Body of pancreas (tissue), 4 donors: ENCODE measurements around the gene ADAMTSL1. TPM values are rescaled to one million over a fixed set of nuclear protein-coding genes. Genes with fewer than 3 reads are reported as not detected.

ENCODE experiments used
- ATAC-seq: fragments of 150-250 bp; one replicate; pipeline ENCODE4 v1.9.1; 2016
- DNase-seq, 4 donors: peaks; one replicate each; pipeline ENCODE4 v3.0.0-alpha.2; 2019
- H3K27ac ChIP-seq, 4 donors: fragments of 200-600 bp; sonication (generic); 1 replicate in 3 of 4; 2 replicates in 1 of 4; pipeline versions ENCODE4 v1.5.1 to v1.6.1; 2016 to 2019; ENCODE audit warnings: mild to moderate bottlenecking in 1 of 4, mixed read lengths in 1 of 4, moderate library complexity in 1 of 4
- H3K27me3 ChIP-seq, 2 donors: fragments of 200-600 bp; sonication (generic); one replicate each; pipeline ENCODE4 v1.6.0; 2016; ENCODE audit warnings: mild to moderate bottlenecking in 1 of 2
- H3K36me3 ChIP-seq, 2 donors: fragments of 200-600 bp; sonication (generic); replicated peaks in 1 of 2; 2 replicates each; pipeline ENCODE4 v1.5.1; 2016; ENCODE audit warnings: low read depth in 2 of 2; ENCODE audit not compliant: insufficient read depth in 1 of 2
- H3K4me1 ChIP-seq: fragments of 200-600 bp; sonication (generic); one replicate; pipeline ENCODE4 v1.6.0; 2016
- H3K4me3 ChIP-seq, 2 donors: fragments of 200-600 bp; sonication (generic); 1 replicate in 1 of 2; 2 replicates in 1 of 2; pipeline ENCODE4 v1.5.1; 2016 to 2019
- H3K9me3 ChIP-seq, 3 donors: fragments of 200-600 bp; sonication (generic); 1 replicate in 2 of 3; 2 replicates in 1 of 3; pipeline ENCODE4 v1.5.1; 2016
- CTCF ChIP-seq, 7 experiments: fragments of 450-650 bp in 4 of 7; fragments of 200-600 bp in 3 of 7; sonication (generic) in 3 of 7; IDR thresholded peaks; one replicate each; pipeline ENCODE4 v1.5.1; 2016 to 2019; ENCODE audit warnings: antibody characterized with exemption in 7 of 7
- POLR2A ChIP-seq, 3 donors: fragments of 450-650 bp; IDR thresholded peaks; one replicate each; pipeline ENCODE4 v1.6.1; 2016; ENCODE audit warnings: antibody characterized with exemption in 3 of 3, mild to moderate bottlenecking in 2 of 3
- WGBS, 2 donors: methylation state at CpG; one replicate each; pipeline ENCODE4 v1.1.5; 2017; 5-methylcytosine and 5-hydroxymethylcytosine counted together
- intact Hi-C: fragments of 100-400 bp; cut with DNase I; formaldehyde crosslinking; loops from one replicate; pipeline ENCODE4 v1.15.1; 2023
- total RNA-seq, 2 donors: library from RNA; depleted of rRNA; stranded (reverse); fragments of >200 nt; gene quantifications; one replicate each; pipeline ENCODE4 v1.1.0, GENCODE V29; 2016

Gene ADAMTSL1
- total RNA-seq, 2 donors from 2014 or later, result 0.52 to 0.99 TPM

GRCh38 chr9:18614116-18614515 lies 140.2 kb downstream of the ADAMTSL1 start:
- H3K27me3 ChIP-seq, result no peaks in the 10 kb centered on the region
- TF ChIP-seq CTCF (IDR thresholded peaks at IDR 0.05) (no peak), POLR2A (IDR thresholded peaks at IDR 0.05) (no peak)
- DNase-seq, result no peak
- H3K36me3 ChIP-seq, result no peaks in the 10 kb centered on the region
- H3K27ac ChIP-seq, result no peak overlapping the region
- no peaks in the 10 kb centered on the region for H3K4me1 ChIP-seq
- WGBS, 2 donors, result 68 to 81% methylated on average over 6 of the region's 6 CpGs
- no peak overlapping the region for H3K4me3 ChIP-seq
- intact Hi-C loops, result no loop called here
- H3K9me3 ChIP-seq, result no peaks in the 10 kb centered on the region
- no peak for ATAC-seq

GRCh38 chr9:18614651-18615050 lies 140.7 kb downstream of the ADAMTSL1 start:
- WGBS, 2 donors, result 75 to 78% methylated on average over 2 of the region's 2 CpGs
- TF ChIP-seq POLR2A (IDR thresholded peaks at IDR 0.05) (no peak), CTCF (IDR thresholded peaks at IDR 0.05) (no peak)
- Histone ChIP-seq H3K9me3 (no peaks in the 10 kb centered on the region), H3K4me1 (no peaks in the 10 kb centered on the region), H3K27me3 (no peaks in the 10 kb centered on the region), H3K4me3 (no peak overlapping the region), H3K27ac (no peak overlapping the region), H3K36me3 (no peaks in the 10 kb centered on the region)
- DNase-seq (no peak), ATAC-seq (no peak)
- intact Hi-C loops, result no loop called here

GRCh38 chr9:18616976-18617375 lies 143.0 kb downstream of the ADAMTSL1 start:
- ATAC-seq, result no peak
- no peaks in the 10 kb centered on the region for H3K27me3 ChIP-seq
- no peaks in the 10 kb centered on the region for H3K9me3 ChIP-seq
- no peak for DNase-seq
- intact Hi-C loops, result no loop called here
- no peak overlapping the region for H3K27ac ChIP-seq
- H3K4me1 ChIP-seq, result no peaks in the 10 kb centered on the region
- H3K4me3 ChIP-seq, result no peak overlapping the region
- no peaks in the 10 kb centered on the region for H3K36me3 ChIP-seq
- TF ChIP-seq POLR2A (IDR thresholded peaks at IDR 0.05) (no peak), CTCF (IDR thresholded peaks at IDR 0.05) (no peak)

GRCh38 chr9:18617759-18618158 lies 143.8 kb downstream of the ADAMTSL1 start:
- intact Hi-C loops, result no loop called here
- TF ChIP-seq POLR2A (IDR thresholded peaks at IDR 0.05), result no peak
- H3K27me3 ChIP-seq, result no peaks in the 10 kb centered on the region
- H3K9me3 ChIP-seq, result no peaks in the 10 kb centered on the region
- H3K36me3 ChIP-seq, result no peaks in the 10 kb centered on the region
- DNase-seq (no peak), ATAC-seq (no peak)
- H3K4me1 ChIP-seq, result no peaks in the 10 kb centered on the region
- H3K4me3 ChIP-seq, result no peak overlapping the region
- H3K27ac ChIP-seq, result no peak overlapping the region
- 67 to 72% methylated on average over 1 of the region's 1 CpG for WGBS, 2 donors

- TF ChIP-seq CTCF (IDR thresholded peaks at IDR 0.05) (no peak), POLR2A (IDR thresholded peaks at IDR 0.05) (no peak)
- Histone ChIP-seq H3K36me3 (no peaks in the 10 kb centered on the region), H3K4me3 (no peak overlapping the region), H3K4me1 (no peaks in the 10 kb centered on the region), H3K9me3 (no peaks in the 10 kb centered on the region), H3K27me3 (no peaks in the 10 kb centered on the region), H3K27ac (no peak overlapping the region)
- intact Hi-C loops, result no loop called here
- no peak for DNase-seq
- no peak for ATAC-seq
- 63 to 68% methylated on average over 2 of the region's 2 CpGs for WGBS, 2 donors
Measured at GRCh38 chr9:18618862-18619261, 144.9 kb downstream of the ADAMTSL1 start.
